Mammary epithelial cell (primary cell): ENCODE data around the gene SGF29.

Source experiments
- EZH2 ChIP-seq: IDR thresholded peaks from 2 replicates; pipeline ENCODE4 v1.6.1; 2012; ENCODE audit warnings: low read length, inconsistent platforms, borderline replicate concordance
- TF ChIP-seq, protein P1 (sequence below), 2 donors: IDR thresholded peaks in 1 of 2; conservative IDR thresholded peaks in 1 of 2; 2 replicates each; pipeline ENCODE4 v1.5.1; 2011 to 2012; ENCODE audit warnings: inconsistent platforms in 2 of 2, low read length in 2 of 2, mild to moderate bottlenecking in 2 of 2, control low read depth in 1 of 2, low read depth in 1 of 2; ENCODE audit not compliant: insufficient read depth in 1 of 2; ENCODE audit errors: extremely low read depth in 1 of 2

DNA sequence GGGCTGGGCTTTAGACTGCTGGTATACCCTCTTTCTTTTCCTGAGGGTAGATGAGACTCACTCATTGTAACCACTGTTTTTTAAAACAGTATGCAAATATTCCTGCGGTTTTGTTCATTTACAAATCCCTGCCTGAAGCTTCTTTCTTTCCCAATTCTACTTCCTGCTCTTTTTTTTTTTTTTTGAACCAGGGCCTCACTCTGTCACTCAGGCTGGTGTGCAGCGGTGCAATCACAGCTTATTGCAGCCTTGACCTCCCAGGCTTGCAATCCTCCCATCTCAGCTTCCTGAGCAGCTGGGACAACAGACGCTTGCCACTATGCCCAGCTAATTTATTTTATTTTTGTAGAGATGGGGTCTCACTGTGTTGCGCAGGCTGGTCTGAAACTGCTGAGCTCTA lies 64.2 kb downstream of the SGF29 start:
- TF ChIP-seq, protein P1, sequence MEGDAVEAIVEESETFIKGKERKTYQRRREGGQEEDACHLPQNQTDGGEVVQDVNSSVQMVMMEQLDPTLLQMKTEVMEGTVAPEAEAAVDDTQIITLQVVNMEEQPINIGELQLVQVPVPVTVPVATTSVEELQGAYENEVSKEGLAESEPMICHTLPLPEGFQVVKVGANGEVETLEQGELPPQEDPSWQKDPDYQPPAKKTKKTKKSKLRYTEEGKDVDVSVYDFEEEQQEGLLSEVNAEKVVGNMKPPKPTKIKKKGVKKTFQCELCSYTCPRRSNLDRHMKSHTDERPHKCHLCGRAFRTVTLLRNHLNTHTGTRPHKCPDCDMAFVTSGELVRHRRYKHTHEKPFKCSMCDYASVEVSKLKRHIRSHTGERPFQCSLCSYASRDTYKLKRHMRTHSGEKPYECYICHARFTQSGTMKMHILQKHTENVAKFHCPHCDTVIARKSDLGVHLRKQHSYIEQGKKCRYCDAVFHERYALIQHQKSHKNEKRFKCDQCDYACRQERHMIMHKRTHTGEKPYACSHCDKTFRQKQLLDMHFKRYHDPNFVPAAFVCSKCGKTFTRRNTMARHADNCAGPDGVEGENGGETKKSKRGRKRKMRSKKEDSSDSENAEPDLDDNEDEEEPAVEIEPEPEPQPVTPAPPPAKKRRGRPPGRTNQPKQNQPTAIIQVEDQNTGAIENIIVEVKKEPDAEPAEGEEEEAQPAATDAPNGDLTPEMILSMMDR (conservative IDR thresholded peaks at IDR 0.05 in 1 of 2, IDR thresholded peaks at IDR 0.05 in 1 of 2; ENCODE audit: extremely low read depth in 1 of 2, insufficient read depth in 1 of 2, low read depth in 1 of 2, low read length in 2 of 2): no peak
- no peak for TF ChIP-seq EZH2
